ENCODE measurements around the gene DPP4. TPM values are rescaled to one million over a fixed set of nuclear protein-coding genes. Genes with fewer than 3 reads are reported as not detected.

DPP4 gene
- total RNA-seq, 1 donor from 2014 or later = 0.82 TPM

GRCh38 chr2:162074928-162075688 lies 1.1 kb upstream of the DPP4 start:
- Mint-ChIP-seq H3K27ac (ENCODE audit: unreplicated experiment) (no peak overlapping the region), H3K4me3 (peak overlapping the region; percentile 82), H3K36me3 (ENCODE audit: low read depth) (peaks cover 7% of the 10 kb centered on the region), H3K4me1 (peaks cover 28% of the 10 kb centered on the region), H3K9me3 (peaks cover 5% of the 10 kb centered on the region), H3K27me3 (ENCODE audit: low read depth) (peaks cover 42% of the 10 kb centered on the region)
- DNase-seq (ENCODE audit: low read depth, low spot score) = no peak
- TF ChIP-seq CTCF (conservative IDR thresholded peaks at IDR 0.05) = no peak

GRCh38 chr2:162074632-162074895 lies 549 bp upstream of the DPP4 start:
- peak overlapping the region; percentile 82 for H3K4me3 Mint-ChIP-seq
- H3K36me3 Mint-ChIP-seq (ENCODE audit: low read depth) = peaks cover 7% of the 10 kb centered on the region
- H3K27me3 Mint-ChIP-seq (ENCODE audit: low read depth) = peaks cover 42% of the 10 kb centered on the region
- H3K4me1 Mint-ChIP-seq = peaks cover 30% of the 10 kb centered on the region
- no peak for DNase-seq (ENCODE audit: low read depth, low spot score)
- H3K27ac Mint-ChIP-seq (ENCODE audit: unreplicated experiment) = no peak overlapping the region
- TF ChIP-seq CTCF (conservative IDR thresholded peaks at IDR 0.05) = no peak
- peaks cover 5% of the 10 kb centered on the region for H3K9me3 Mint-ChIP-seq

GRCh38 chr2:162072976-162073887 lies 783 bp downstream of the DPP4 start:
- Mint-ChIP-seq H3K27ac (ENCODE audit: unreplicated experiment) (no peak overlapping the region), H3K9me3 (peaks cover 5% of the 10 kb centered on the region), H3K36me3 (ENCODE audit: low read depth) (peaks cover 6% of the 10 kb centered on the region), H3K4me1 (peaks cover 35% of the 10 kb centered on the region), H3K4me3 (peak overlapping the region; percentile 83), H3K27me3 (ENCODE audit: low read depth) (peaks cover 42% of the 10 kb centered on the region)
- no peak for TF ChIP-seq CTCF (conservative IDR thresholded peaks at IDR 0.05)
- DNase-seq (ENCODE audit: low read depth, low spot score) = peak; percentile 1

- peaks cover 35% of the 10 kb centered on the region for H3K4me1 Mint-ChIP-seq
- peak overlapping the region; percentile 43 for H3K4me3 Mint-ChIP-seq
- DNase-seq (ENCODE audit: low read depth, low spot score) = no peak
- no peak overlapping the region for H3K27ac Mint-ChIP-seq (ENCODE audit: unreplicated experiment)
- no peak for TF ChIP-seq CTCF (conservative IDR thresholded peaks at IDR 0.05)
- H3K9me3 Mint-ChIP-seq = no peaks in the 10 kb centered on the region
- peaks cover 42% of the 10 kb centered on the region for H3K27me3 Mint-ChIP-seq (ENCODE audit: low read depth)
- no peaks in the 10 kb centered on the region for H3K36me3 Mint-ChIP-seq (ENCODE audit: low read depth)
Measured at GRCh38 chr2:162072181-162072702, 1.8 kb downstream of the DPP4 start.

- DNase-seq (ENCODE audit: low read depth, low spot score) = no peak
- H3K27me3 Mint-ChIP-seq (ENCODE audit: low read depth) = peaks cover 38% of the 10 kb centered on the region
- no peaks in the 10 kb centered on the region for H3K36me3 Mint-ChIP-seq (ENCODE audit: low read depth)
- H3K4me1 Mint-ChIP-seq = peaks cover 35% of the 10 kb centered on the region
- TF ChIP-seq CTCF (conservative IDR thresholded peaks at IDR 0.05) = no peak
- no peaks in the 10 kb centered on the region for H3K9me3 Mint-ChIP-seq
- H3K4me3 Mint-ChIP-seq = no peak overlapping the region
- no peak overlapping the region for H3K27ac Mint-ChIP-seq (ENCODE audit: unreplicated experiment)
Measured at GRCh38 chr2:162071001-162071400, 3.0 kb downstream of the DPP4 start.

Measured in neural crest cell (in vitro differentiated cells).